ENCODE measurements around the gene PTOV1. TPM values are rescaled to one million over a fixed set of nuclear protein-coding genes. Genes with fewer than 3 reads are reported as not detected.
A peak's percentile ranks its signal among the peaks of the same experiment; 100 is the strongest.

Gene PTOV1
- total and polyA plus RNA-seq, 4 donors, result 38.0 to 52.3 (median 41.3) TPM

- no peak for DNase-seq (ENCODE audit: low spot score)
- H3K36me3 ChIP-seq (ENCODE audit: control insufficient read depth in 4 of 4, insufficient read depth in 3 of 4, low read depth in 1 of 4, low read length in 3 of 4), result peaks cover 0 to 3% (median 0%) of the 10 kb centered on the region in 4 donors
- no peak for TF ChIP-seq GABPA (IDR thresholded peaks at IDR 0.05 in 1 of 2, conservative IDR thresholded peaks at IDR 0.05 in 1 of 2)
- TF ChIP-seq RXRA (IDR thresholded peaks at IDR 0.05), result no peak
- no peak for TF ChIP-seq JUND (IDR thresholded peaks at IDR 0.05)
- no peak for TF ChIP-seq NR2F2 (IDR thresholded peaks at IDR 0.05)
- TF ChIP-seq SP1 (IDR thresholded peaks at IDR 0.05), result no peak
- TF ChIP-seq RAD21 (IDR thresholded peaks at IDR 0.05), result no peak
- no peak for TF ChIP-seq MAX (IDR thresholded peaks at IDR 0.05)
- TF ChIP-seq YY1 (IDR thresholded peaks at IDR 0.05), result no peak
- no peak for TF ChIP-seq ATF3 (IDR thresholded peaks at IDR 0.05)
- TF ChIP-seq CTCF (IDR thresholded peaks at IDR 0.05; ENCODE audit: low read depth, low read length, missing input control), result no peak
- TF ChIP-seq TAF1 (conservative IDR thresholded peaks at IDR 0.05), result no peak
- no peak for TF ChIP-seq FOXA1 (IDR thresholded peaks at IDR 0.05)
- no peak for TF ChIP-seq HNF4G (IDR thresholded peaks at IDR 0.05)
- no peak for TF ChIP-seq HNF4A (conservative IDR thresholded peaks at IDR 0.05)
- H3K27ac ChIP-seq (ENCODE audit: low read depth in 1 of 2, low read length in 2 of 2), result peak overlapping the region; percentile 81 to 82
- no peaks in the 10 kb centered on the region for H3K27me3 ChIP-seq (ENCODE audit: control insufficient read depth in 4 of 4, insufficient read depth in 4 of 4, low read length in 3 of 4)
- WGBS, result 60% methylated on average over 11 of the region's 11 CpGs
- H3K9ac ChIP-seq (ENCODE audit: low read depth in 1 of 2, low read length in 2 of 2), result peak overlapping the region in 1 of 2 donors; percentile 86
- peak overlapping the region in 2 of 3 donors; percentile 71 to 95 for H3K4me3 ChIP-seq (ENCODE audit: low read depth in 1 of 3, low read length in 3 of 3)
- peaks cover 1 to 33% (median 17%) of the 10 kb centered on the region in 4 donors for H3K4me1 ChIP-seq (ENCODE audit: control insufficient read depth in 4 of 4, insufficient read depth in 4 of 4, low read length in 3 of 4)
- no peaks in the 10 kb centered on the region for H3K9me3 ChIP-seq (ENCODE audit: control insufficient read depth in 4 of 4, low read length in 3 of 4)
Measured at GRCh38 chr19:49812452-49812996, 38.4 kb upstream of the PTOV1 start.

- peak; percentile 93 for DNase-seq (ENCODE audit: low spot score)
- Histone ChIP-seq H3K9me3 (ENCODE audit: control insufficient read depth in 4 of 4, low read length in 3 of 4) (no peaks in the 10 kb centered on the region), H3K27ac (ENCODE audit: low read depth in 1 of 2, low read length in 2 of 2) (peak within 1 kb of the TSS; percentile 81 to 82), H3K4me3 (ENCODE audit: low read depth in 1 of 3, low read length in 3 of 3) (peak within 1 kb of the TSS; percentile 71 to 95 (median 93)), H3K27me3 (ENCODE audit: control insufficient read depth in 4 of 4, insufficient read depth in 4 of 4, low read length in 3 of 4) (no peaks in the 10 kb centered on the region), H3K4me1 (ENCODE audit: control insufficient read depth in 4 of 4, insufficient read depth in 4 of 4, low read length in 3 of 4) (peaks cover 1 to 33% (median 20%) of the 10 kb centered on the region in 4 donors), H3K36me3 (ENCODE audit: control insufficient read depth in 4 of 4, insufficient read depth in 3 of 4, low read depth in 1 of 4, low read length in 3 of 4) (no peaks in the 10 kb centered on the region), H3K9ac (ENCODE audit: low read depth in 1 of 2, low read length in 2 of 2) (peak within 1 kb of the TSS; percentile 37 to 86)
- WGBS, result 2% methylated on average over 45 of the region's 45 CpGs
- peak; percentile 41 for TF ChIP-seq FOXA1 (IDR thresholded peaks at IDR 0.05)
- no peak for TF ChIP-seq TAF1 (conservative IDR thresholded peaks at IDR 0.05)
- TF ChIP-seq JUND (IDR thresholded peaks at IDR 0.05), result no peak
- peak; percentile 7 to 35 for TF ChIP-seq RAD21 (IDR thresholded peaks at IDR 0.05)
- peak; percentile 29 for TF ChIP-seq FOXA2 (IDR thresholded peaks at IDR 0.05)
- peak; percentile 51 for TF ChIP-seq NR2F2 (IDR thresholded peaks at IDR 0.05)
- peak; percentile 8 for TF ChIP-seq CTCF (IDR thresholded peaks at IDR 0.05; ENCODE audit: low read depth, low read length, missing input control)
- TF ChIP-seq ZBTB33 (IDR thresholded peaks at IDR 0.05), result no peak
- peak; percentile 100 for TF ChIP-seq YY1 (IDR thresholded peaks at IDR 0.05)
- TF ChIP-seq REST (IDR thresholded peaks at IDR 0.05), result no peak
- peak in 1 of 2 donors; percentile 7 for TF ChIP-seq RXRA (IDR thresholded peaks at IDR 0.05)
- no peak for TF ChIP-seq EGR1 (IDR thresholded peaks at IDR 0.05; ENCODE audit: low read depth in 2 of 2)
- peak in 1 of 2 donors; percentile 6 for TF ChIP-seq HNF4A (conservative IDR thresholded peaks at IDR 0.05)
- peak; percentile 30 for TF ChIP-seq ATF3 (IDR thresholded peaks at IDR 0.05)
- TF ChIP-seq HNF4G (IDR thresholded peaks at IDR 0.05), result no peak
- peak; percentile 78 to 89 for TF ChIP-seq GABPA (IDR thresholded peaks at IDR 0.05 in 1 of 2, conservative IDR thresholded peaks at IDR 0.05 in 1 of 2)
- TF ChIP-seq SP1 (IDR thresholded peaks at IDR 0.05), result peak; percentile 68
Measured at GRCh38 chr19:49812997-49813861, 37.7 kb upstream of the PTOV1 start, which contains the start of gene FUZ. Gene FUZ, minus strand, starts transcription at chr19:49813292. Its CDS starts 186 bp downstream, at chr19:49813106.
